ENCODE data around the gene DDB1. TPM values are rescaled to one million over a fixed set of nuclear protein-coding genes. Genes with fewer than 3 reads are reported as not detected.

DDB1 gene
- total and polyA plus RNA-seq, 12 donors: 165 to 885 (median 592) TPM

- H3K36me3 ChIP-seq (replicated peaks in 1 of 2): peaks cover 0 to 38% of the 10 kb centered on the region in 2 donors
- H3K4me1 ChIP-seq (replicated peaks in 1 of 2): peaks cover 14 to 34% of the 10 kb centered on the region in 2 donors
- no peaks in the 10 kb centered on the region for H3K9me3 ChIP-seq (replicated peaks in 1 of 3)
- H3K27ac ChIP-seq: peak overlapping the region in 1 of 5 donors; percentile 41
- no peaks in the 10 kb centered on the region for H3K27me3 ChIP-seq
- no peak for TF ChIP-seq CTCF (IDR thresholded peaks at IDR 0.05)
- TF ChIP-seq POLR2A (IDR thresholded peaks at IDR 0.05): no peak
- intact Hi-C loops (cut with DNase I): no loop called here
- 23 to 29% (median 27%) methylated on average over 5 of the region's 5 CpGs for WGBS, 4 donors
- H3K4me3 ChIP-seq: no peak overlapping the region
- peak in 6 of 7 donors; percentile 43 to 66 (median 48) for DNase-seq
Measured at GRCh38 chr11:61297746-61298145, 35.2 kb downstream of the DDB1 start.

GRCh38 chr11:61297341-61297740 lies 35.6 kb downstream of the DDB1 start:
- TF ChIP-seq CTCF (IDR thresholded peaks at IDR 0.05): no peak
- no peak for TF ChIP-seq POLR2A (IDR thresholded peaks at IDR 0.05)
- 7 to 22% (median 13%) methylated on average over 1 of the region's 1 CpG for WGBS, 4 donors
- intact Hi-C loops (cut with DNase I): no loop called here
- H3K27ac ChIP-seq: peak overlapping the region in 2 of 5 donors; percentile 41 to 42
- H3K36me3 ChIP-seq (replicated peaks in 1 of 2): peaks cover 0 to 34% of the 10 kb centered on the region in 2 donors
- peaks cover 14 to 34% of the 10 kb centered on the region in 2 donors for H3K4me1 ChIP-seq (replicated peaks in 1 of 2)
- no peaks in the 10 kb centered on the region for H3K9me3 ChIP-seq (replicated peaks in 1 of 3)
- H3K27me3 ChIP-seq: no peaks in the 10 kb centered on the region
- no peak overlapping the region for H3K4me3 ChIP-seq
- no peak for DNase-seq

GRCh38 chr11:61295596-61295926 lies 37.3 kb downstream of the DDB1 start:
- Histone ChIP-seq H3K9me3 (replicated peaks in 1 of 3) (no peaks in the 10 kb centered on the region), H3K4me3 (peak overlapping the region in 1 of 4 donors; percentile 79), H3K27me3 (no peaks in the 10 kb centered on the region), H3K27ac (peak overlapping the region in 3 of 5 donors; percentile 17 to 79 (median 54)), H3K36me3 (replicated peaks in 1 of 2) (peaks cover 0 to 16% of the 10 kb centered on the region in 2 donors), H3K4me1 (replicated peaks in 1 of 2) (peaks cover 14 to 34% of the 10 kb centered on the region in 2 donors)
- WGBS, 4 donors: 53 to 90% (median 62%) methylated on average over 3 to 12 of the region's 12 CpGs
- intact Hi-C loops (cut with DNase I): no loop called here
- TF ChIP-seq POLR2A (IDR thresholded peaks at IDR 0.05) (no peak), CTCF (IDR thresholded peaks at IDR 0.05) (no peak)
- peak in 3 of 7 donors; percentile 38 to 41 (median 40) for DNase-seq

GRCh38 chr11:61294717-61295595 lies 37.9 kb downstream of the DDB1 start, which contains the start of gene VWCE:
TSS of gene VWCE (minus strand) at chr11:61295316. CDS start at chr11:61295037, 279 bp downstream.
- H3K4me3 ChIP-seq: peak within 1 kb of the TSS in 2 of 4 donors; percentile 38 to 79
- peak within 1 kb of the TSS in 3 of 5 donors; percentile 17 to 79 (median 54) for H3K27ac ChIP-seq
- H3K9me3 ChIP-seq (replicated peaks in 1 of 3): no peaks in the 10 kb centered on the region
- peaks cover 14 to 34% of the 10 kb centered on the region in 2 donors for H3K4me1 ChIP-seq (replicated peaks in 1 of 2)
- intact Hi-C loops (cut with DNase I): no loop called here
- TF ChIP-seq POLR2A (IDR thresholded peaks at IDR 0.05): no peak
- peak in 1 of 6 experiments; percentile 4 for TF ChIP-seq CTCF (IDR thresholded peaks at IDR 0.05)
- H3K27me3 ChIP-seq: no peaks in the 10 kb centered on the region
- WGBS, 4 donors: 1 to 3% (median 2%) methylated on average over 42 to 95 of the region's 97 CpGs; no CpG with 5 or more reads in 1 of the 4 donors
- peaks cover 0 to 10% of the 10 kb centered on the region in 2 donors for H3K36me3 ChIP-seq (replicated peaks in 1 of 2)
- peak; percentile 41 to 73 (median 64) for DNase-seq

Data from adrenal gland (tissue), 12 donors.